H1 (cell line): ENCODE data around the gene TSSC4. TPM values are rescaled to one million over a fixed set of nuclear protein-coding genes. Genes with fewer than 3 reads are reported as not detected.

ENCODE experiments used
- BACH1 ChIP-seq: IDR thresholded peaks from 2 replicates; pipeline ENCODE4 v1.6.1; 2012; ENCODE audit warnings: low read length, improper control_type of control experiment
- CHD7 ChIP-seq: fragments of 300-600 bp; sonication (generic); IDR thresholded peaks from 2 replicates; pipeline ENCODE4 v1.7.1; 2012; ENCODE audit warnings: low read length, moderate library complexity, mild to moderate bottlenecking, inconsistent platforms; ENCODE audit not compliant: insufficient replicate concordance
- CREB1 ChIP-seq: IDR thresholded peaks from 2 replicates; pipeline ENCODE4 v1.6.1; 2012; ENCODE audit warnings: inconsistent platforms
- FOSL1 ChIP-seq: IDR thresholded peaks from 2 replicates; pipeline ENCODE4 v1.6.1; 2011; ENCODE audit warnings: mild to moderate bottlenecking, low read depth, low read length, moderate library complexity; ENCODE audit not compliant: insufficient read depth
- JUN ChIP-seq: IDR thresholded peaks from 2 replicates; pipeline ENCODE4 v1.6.1; 2011; ENCODE audit warnings: low read depth, mild to moderate bottlenecking, improper control_type of control experiment, low read length
- KDM5A ChIP-seq: fragments of 200-600 bp; IDR thresholded peaks from 2 replicates; pipeline ENCODE4 v1.7.1; 2012; ENCODE audit warnings: mild to moderate bottlenecking, low read length, inconsistent platforms, mixed read lengths
- POLR2A ChIP-seq, 2 experiments: IDR thresholded peaks; 1 replicate in 1 of 2; 2 replicates in 1 of 2; pipeline ENCODE4 v1.6.1; 2011; ENCODE audit warnings: low read depth in 2 of 2, low read length in 2 of 2, mild to moderate bottlenecking in 2 of 2; ENCODE audit errors: control extremely low read depth in 1 of 2
- RNF2 ChIP-seq: fragments of 200-900, 300-1000 bp; sonication (generic); IDR thresholded peaks from 2 replicates; pipeline ENCODE4 v1.7.1; 2016; ENCODE audit warnings: borderline replicate concordance, low read depth, mild to moderate bottlenecking, antibody characterized with exemption, low read length; ENCODE audit not compliant: poor library complexity, severe bottlenecking; ENCODE audit errors: missing control alignments
- SIRT6 ChIP-seq: IDR thresholded peaks from one replicate; pipeline ENCODE4 v1.7.1; 2012; ENCODE audit warnings: low read length, inconsistent platforms
- SP1 ChIP-seq: IDR thresholded peaks from 2 replicates; pipeline ENCODE4 v1.6.1; 2011; ENCODE audit warnings: low read depth, low read length
- TAF1 ChIP-seq: IDR thresholded peaks from 2 replicates; pipeline ENCODE4 v1.6.1; 2011; ENCODE audit warnings: mild to moderate bottlenecking, low read depth, low read length
- polyA plus RNA-seq, 7 experiments: library from polyadenylated mRNA; depleted of rRNA in 3 of 7; stranded (reverse) in 5 of 7; unstranded in 2 of 7; fragments of >200 nt in 5 of 7; fragments of 200-250 nt in 2 of 7; gene quantifications; 1 replicate in 5 of 7; 2 replicates in 1 of 7; 4 replicates in 1 of 7; pipeline versions ENCODE4 v1.2.1 to v1.2.3, GENCODE V29; 2011 to 2013; ENCODE audit warnings: missing spikeins in 2 of 7, mixed read lengths in 2 of 7
- total RNA-seq: library from RNA; stranded (reverse); fragmentation: NEBNext Ultra II Directional; extraction: Animal tissue kit (Norgen Biotek cat#: 25700); gene quantifications from 2 replicates; pipeline ENCODE4 v1.2.1, GENCODE V29; 2021

Gene TSSC4
- total and polyA plus RNA-seq, 2 of the 8 experiments (the other 6 are each of a cell fraction or from before 2014, with no cell fraction given), result 34.0 to 39.3 TPM

GRCh38 chr11:2400069-2400761 lies at the start of gene TSSC4 (continued):
- TF ChIP-seq BACH1, result no peak
- TF ChIP-seq JUN, result no peak; the same call in 1 of the 2 replicates
- peak in 1 of 2 experiments; percentile 61; a peak in 1 of 3 replicates for TF ChIP-seq POLR2A (IDR thresholded peaks at IDR 0.05; ENCODE audit: control extremely low read depth in 1 of 2, low read depth in 2 of 2, low read length in 2 of 2)
- no peak for TF ChIP-seq CHD7
- no peak for TF ChIP-seq RNF2
- no peak for TF ChIP-seq KDM5A
- TF ChIP-seq SIRT6, result no peak
- peak; percentile 49; the same call in 1 of the 2 replicates for TF ChIP-seq TAF1
- TF ChIP-seq FOSL1, result no peak
- TF ChIP-seq CREB1, result peak; percentile 94
- peak; percentile 84 for TF ChIP-seq SP1
